Panc1 (cell line): ENCODE results near the gene STK25. TPM values are rescaled to one million over a fixed set of nuclear protein-coding genes. Genes with fewer than 3 reads are reported as not detected.

ENCODE experiments used
- ATAC-seq: fragments of 200-7000 bp; cut with Tn5 transposase; 2 replicates; pipeline ENCODE4 v1.9.1; 2020; ENCODE audit warnings: mild to moderate bottlenecking, moderate library complexity
- BruUV-seq: library from RNA; stranded (reverse); fragments of 400-500 nt; replicated peaks from 2 replicates; lab custom pipeline; 2021; lab: Mats Ljungman, UMichigan
- CTCF ChIA-PET: fragments of 300-600 bp; sonication (Branson Sonifier 250); formaldehyde crosslinking; loops from one replicate; lab custom pipeline; 2022; ENCODE audit warnings: antibody characterized with exemption; lab: Charles Lee
- POLR2A ChIA-PET: fragments of 300-600 bp; sonication (Branson Sonifier 250); formaldehyde crosslinking; loops from one replicate; lab custom pipeline; 2022; ENCODE audit warnings: antibody characterized with exemption; lab: Charles Lee
- DNase-seq: peaks from one replicate; pipeline ENCODE4 v3.0.0-alpha.2; 2010; ENCODE audit warnings: low read depth, low spot score
- H3K27ac ChIP-seq: 2 replicates; pipeline ENCODE4 v1.5.1; 2011; ENCODE audit warnings: mild to moderate bottlenecking, low read length, inconsistent platforms
- H3K27me3 ChIP-seq: fragments of 200-500 bp; sonication (Bioruptor generic); 2 replicates; pipeline ENCODE4 v1.6.0; 2014; ENCODE audit warnings: low read length, inconsistent platforms; ENCODE audit not compliant: control insufficient read depth, insufficient read depth
- H3K36me3 ChIP-seq: fragments of 200-500 bp; sonication (Bioruptor generic); 2 replicates; pipeline ENCODE4 v1.5.1; 2014; ENCODE audit warnings: inconsistent platforms, mild to moderate bottlenecking, low read length, moderate library complexity; ENCODE audit not compliant: control insufficient read depth, insufficient read depth
- H3K4me1 ChIP-seq: 2 replicates; pipeline ENCODE4 v1.5.1; 2011; ENCODE audit warnings: inconsistent platforms, mild to moderate bottlenecking, low read length, moderate library complexity; ENCODE audit not compliant: control insufficient read depth, insufficient read depth
- H3K4me3 ChIP-seq, 2 experiments: 2 replicates each; pipeline ENCODE4 v1.5.1; 2011 to 2012; ENCODE audit warnings: low read depth in 2 of 2, low read length in 2 of 2, mild to moderate bottlenecking in 2 of 2, inconsistent platforms in 1 of 2, moderate library complexity in 1 of 2
- H3K9me3 ChIP-seq: fragments of 200-500 bp; sonication (Bioruptor generic); 2 replicates; pipeline ENCODE4 v1.5.1; 2014; ENCODE audit warnings: low read depth, mild to moderate bottlenecking, inconsistent platforms, low read length, moderate library complexity; ENCODE audit not compliant: control insufficient read depth, insufficient read depth
- CTCF ChIP-seq: fragments of 450-650 bp; IDR thresholded peaks from 2 replicates; pipeline ENCODE4 v1.5.1; 2017; ENCODE audit warnings: mild to moderate bottlenecking
- POLR2AphosphoS5 ChIP-seq: IDR thresholded peaks from 2 replicates; pipeline ENCODE4 v1.6.1; 2012; ENCODE audit warnings: mild to moderate bottlenecking, low read depth, low read length, moderate library complexity
- REST ChIP-seq, 2 experiments: IDR thresholded peaks; 2 replicates each; pipeline ENCODE4 v1.6.1; 2011 to 2012; ENCODE audit warnings: low read depth in 2 of 2, control low read depth in 1 of 2, low read length in 1 of 2, mild to moderate bottlenecking in 1 of 2, moderate library complexity in 1 of 2; ENCODE audit not compliant: insufficient read depth in 1 of 2
- SIN3A ChIP-seq: IDR thresholded peaks from 2 replicates; pipeline ENCODE4 v1.6.1; 2012; ENCODE audit warnings: low read depth, mild to moderate bottlenecking, low read length, moderate library complexity, borderline replicate concordance; ENCODE audit not compliant: insufficient read depth
- TCF7L2 ChIP-seq: IDR thresholded peaks from 2 replicates; pipeline ENCODE4 v1.6.1; 2011; ENCODE audit warnings: mild to moderate bottlenecking, low read depth, low read length, inconsistent platforms
- in situ Hi-C: cut with HindIII; loops from 2 replicates; pipeline ENCODE4 v1.10.0; 2016; ENCODE audit warnings: low sequenced_read_pairs, low pct_unique_long_range_greater_than_20kb
- intact Hi-C: fragments of 100-400 bp; cut with micrococcal nuclease; formaldehyde crosslinking; loops from one replicate; pipeline ENCODE4 v1.10.0; 2022; ENCODE audit not compliant: unreplicated experiment
- total RNA-seq: library from RNA; stranded (reverse); gene quantifications from one replicate; pipeline ENCODE4 v1.2.1, GENCODE V29; 2021; ENCODE audit not compliant: unreplicated experiment

STK25 gene
- total RNA-seq, 1 experiment from 2014 or later: 195 TPM

- Histone ChIP-seq H3K27me3 (no peaks in the 10 kb centered on the region), H3K27ac (no peak overlapping the region), H3K4me3 (no peak overlapping the region), H3K9me3 (no peaks in the 10 kb centered on the region), H3K4me1 (no peaks in the 10 kb centered on the region), H3K36me3 (no peaks in the 10 kb centered on the region)
- no peak for TF ChIP-seq TCF7L2
- TF ChIP-seq POLR2AphosphoS5: no peak
- no peak for TF ChIP-seq SIN3A
- TF ChIP-seq REST (IDR thresholded peaks at IDR 0.05; ENCODE audit: insufficient read depth in 1 of 2, low read depth in 2 of 2, low read length in 1 of 2): no peak
- TF ChIP-seq CTCF: no peak
- in situ Hi-C loops (no loop called here), intact Hi-C loops (no loop called here)
- ChIA-PET CTCF (no interaction called here), POLR2A (no interaction called here)
- ATAC-seq: no peak
- no TSS peak for BruUV-seq
- DNase-seq: no peak
Measured at GRCh38 chr2:241498115-241499070, 10.0 kb downstream of the STK25 start.

GRCh38 chr2:241496904-241497877, 11.2 kb downstream of the STK25 start:
- Histone ChIP-seq H3K27me3 (no peaks in the 10 kb centered on the region), H3K9me3 (no peaks in the 10 kb centered on the region), H3K4me3 (no peak overlapping the region), H3K36me3 (no peaks in the 10 kb centered on the region), H3K27ac (no peak overlapping the region), H3K4me1 (no peaks in the 10 kb centered on the region)
- TF ChIP-seq SIN3A: no peak
- no peak for TF ChIP-seq REST (IDR thresholded peaks at IDR 0.05; ENCODE audit: insufficient read depth in 1 of 2, low read depth in 2 of 2, low read length in 1 of 2)
- TF ChIP-seq POLR2AphosphoS5: no peak
- TF ChIP-seq CTCF: no peak
- no peak for TF ChIP-seq TCF7L2
- BruUV-seq: no TSS peak
- in situ Hi-C loops: no loop called here
- CTCF ChIA-PET: no interaction called here
- DNase-seq (no peak), ATAC-seq (peak; percentile 39)
- intact Hi-C loops: no loop called here
- POLR2A ChIA-PET: no interaction called here
